ENCODE measurements around the gene SF3B4.
A peak's percentile ranks its signal among the peaks of the same experiment; 100 is the strongest.

Gene SF3B4

DNA sequence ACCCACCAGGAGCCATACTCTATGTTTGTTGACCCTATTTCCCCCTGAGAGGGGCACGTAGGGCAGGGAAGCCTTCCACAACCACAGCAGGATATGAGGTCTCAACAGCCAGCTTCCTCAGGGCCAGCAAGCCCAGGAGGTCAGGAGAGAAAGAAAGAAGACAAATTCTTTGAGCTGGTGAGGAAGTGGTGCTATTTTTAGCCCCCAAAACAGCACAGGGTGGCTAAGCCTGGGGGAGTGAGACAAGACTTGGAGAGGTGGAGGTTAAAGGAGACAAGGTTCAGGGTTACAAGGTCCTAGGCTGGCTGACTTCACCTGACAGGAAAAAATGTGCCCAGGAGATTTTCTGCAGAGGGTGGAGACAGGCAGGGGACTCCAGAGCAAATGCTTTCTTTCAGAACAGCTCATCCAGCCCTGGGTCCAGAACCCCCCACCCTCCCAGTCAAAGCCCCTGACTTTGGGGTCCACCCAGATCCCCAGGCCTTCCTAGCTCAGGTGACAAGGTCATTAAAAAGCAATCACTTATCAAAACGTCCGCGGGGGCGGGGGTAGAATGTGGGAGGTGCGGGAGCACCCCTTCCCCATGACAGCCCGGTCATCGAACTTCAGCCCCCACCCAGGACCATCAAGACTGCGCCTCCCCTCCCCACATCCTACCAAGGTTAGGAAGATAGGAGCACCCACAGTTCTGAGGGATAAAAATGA, 11.3 kb downstream of the SF3B4 start:
- Histone ChIP-seq H4K20me1 (ENCODE audit: control insufficient read depth, insufficient read depth, low read depth, low read length) (no peaks in the 10 kb centered on the region), H3K4me2 (ENCODE audit: low read length) (peak overlapping the region; percentile 18; the same call in 1 of the 2 replicates), H3K27me3 (ENCODE audit: control insufficient read depth, low read length) (peaks cover 23% of the 10 kb centered on the region), H3K9me3 (ENCODE audit: control insufficient read depth, insufficient read depth, low read length) (no peaks in the 10 kb centered on the region), H3K9me2 (replicated peaks; ENCODE audit: control insufficient read depth, low read length) (no peaks in the 10 kb centered on the region), H3K79me2 (ENCODE audit: control insufficient read depth, low read length) (no peaks in the 10 kb centered on the region), H3K4me3 (ENCODE audit: low read length) (no peak overlapping the region), H3F3A (ENCODE audit: control insufficient read depth, insufficient read depth) (peaks cover 9% of the 10 kb centered on the region), H3K36me3 (ENCODE audit: control insufficient read depth, low read length) (no peaks in the 10 kb centered on the region; the same call in 1 of the 2 replicates), H3K4me1 (ENCODE audit: control insufficient read depth, low read length) (peaks cover 21% of the 10 kb centered on the region), H3K27ac (ENCODE audit: low read depth, low read length) (no peak overlapping the region)
- TF ChIP-seq, protein P1, sequence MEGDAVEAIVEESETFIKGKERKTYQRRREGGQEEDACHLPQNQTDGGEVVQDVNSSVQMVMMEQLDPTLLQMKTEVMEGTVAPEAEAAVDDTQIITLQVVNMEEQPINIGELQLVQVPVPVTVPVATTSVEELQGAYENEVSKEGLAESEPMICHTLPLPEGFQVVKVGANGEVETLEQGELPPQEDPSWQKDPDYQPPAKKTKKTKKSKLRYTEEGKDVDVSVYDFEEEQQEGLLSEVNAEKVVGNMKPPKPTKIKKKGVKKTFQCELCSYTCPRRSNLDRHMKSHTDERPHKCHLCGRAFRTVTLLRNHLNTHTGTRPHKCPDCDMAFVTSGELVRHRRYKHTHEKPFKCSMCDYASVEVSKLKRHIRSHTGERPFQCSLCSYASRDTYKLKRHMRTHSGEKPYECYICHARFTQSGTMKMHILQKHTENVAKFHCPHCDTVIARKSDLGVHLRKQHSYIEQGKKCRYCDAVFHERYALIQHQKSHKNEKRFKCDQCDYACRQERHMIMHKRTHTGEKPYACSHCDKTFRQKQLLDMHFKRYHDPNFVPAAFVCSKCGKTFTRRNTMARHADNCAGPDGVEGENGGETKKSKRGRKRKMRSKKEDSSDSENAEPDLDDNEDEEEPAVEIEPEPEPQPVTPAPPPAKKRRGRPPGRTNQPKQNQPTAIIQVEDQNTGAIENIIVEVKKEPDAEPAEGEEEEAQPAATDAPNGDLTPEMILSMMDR (IDR thresholded peaks at IDR 0.05; ENCODE audit: low read depth, low read length, poor library complexity, severe bottlenecking) = no peak
- no peak for TF ChIP-seq EZH2phosphoT487 (IDR thresholded peaks at IDR 0.05; ENCODE audit: borderline replicate concordance, low read length)

DNA sequence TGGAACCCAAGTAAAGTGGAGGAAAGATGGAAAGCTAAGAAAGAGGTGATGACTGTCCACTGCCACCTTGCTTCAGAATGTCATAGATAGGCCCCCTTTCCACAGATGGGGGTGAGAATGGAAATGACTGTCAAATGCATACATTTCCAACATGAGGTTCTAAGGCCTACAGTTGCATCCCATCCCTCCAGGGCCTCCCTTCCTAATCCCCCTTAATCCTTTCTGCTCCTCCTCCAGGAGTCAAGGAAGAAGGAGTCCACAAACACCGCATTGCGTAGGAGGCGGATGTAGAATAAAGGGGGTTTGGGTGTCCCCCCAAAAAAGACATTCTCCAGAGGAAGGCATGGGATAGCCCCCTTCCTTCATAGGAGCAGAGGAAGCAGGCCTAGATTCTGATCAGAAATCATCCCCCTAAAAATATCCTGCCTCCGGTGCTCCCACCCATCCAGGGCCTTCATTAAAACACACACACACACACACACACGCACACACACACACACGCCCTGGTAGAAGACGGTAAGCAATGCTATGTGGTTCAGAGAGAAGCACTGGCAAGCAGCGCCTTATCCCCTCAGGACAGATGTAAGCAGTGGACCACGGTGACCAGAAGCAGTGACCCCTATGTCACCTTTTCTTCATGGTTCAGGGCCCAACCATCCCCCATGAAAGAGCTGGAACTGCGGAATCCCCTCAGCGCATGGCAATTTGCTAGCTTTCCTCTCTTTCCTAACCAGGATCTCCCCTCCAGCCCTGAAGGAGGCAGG, 12.0 kb downstream of the SF3B4 start:
- H3K36me3 ChIP-seq (ENCODE audit: control insufficient read depth, low read length) = no peaks in the 10 kb centered on the region
- no peaks in the 10 kb centered on the region for H4K20me1 ChIP-seq (ENCODE audit: control insufficient read depth, insufficient read depth, low read depth, low read length)
- peaks cover 23% of the 10 kb centered on the region for H3K27me3 ChIP-seq (ENCODE audit: control insufficient read depth, low read length)
- H3K27ac ChIP-seq (ENCODE audit: low read depth, low read length) = no peak overlapping the region
- H3K4me1 ChIP-seq (ENCODE audit: control insufficient read depth, low read length) = peaks cover 21% of the 10 kb centered on the region
- no peaks in the 10 kb centered on the region for H3K9me3 ChIP-seq (ENCODE audit: control insufficient read depth, insufficient read depth, low read length)
- no peak for TF ChIP-seq EZH2phosphoT487 (IDR thresholded peaks at IDR 0.05; ENCODE audit: borderline replicate concordance, low read length)
- TF ChIP-seq, protein P1 (IDR thresholded peaks at IDR 0.05; ENCODE audit: low read depth, low read length, poor library complexity, severe bottlenecking) = no peak
- no peaks in the 10 kb centered on the region for H3K9me2 ChIP-seq (replicated peaks; ENCODE audit: control insufficient read depth, low read length)
- H3K4me3 ChIP-seq (ENCODE audit: low read length) = no peak overlapping the region
- no peaks in the 10 kb centered on the region for H3K79me2 ChIP-seq (ENCODE audit: control insufficient read depth, low read length)
- H3F3A ChIP-seq (ENCODE audit: control insufficient read depth, insufficient read depth) = peaks cover 4% of the 10 kb centered on the region
- 0 out of 2 replicates have a peak overlapping the region, but pooled peaks have one; percentile 18 for H3K4me2 ChIP-seq (ENCODE audit: low read length)

DNA sequence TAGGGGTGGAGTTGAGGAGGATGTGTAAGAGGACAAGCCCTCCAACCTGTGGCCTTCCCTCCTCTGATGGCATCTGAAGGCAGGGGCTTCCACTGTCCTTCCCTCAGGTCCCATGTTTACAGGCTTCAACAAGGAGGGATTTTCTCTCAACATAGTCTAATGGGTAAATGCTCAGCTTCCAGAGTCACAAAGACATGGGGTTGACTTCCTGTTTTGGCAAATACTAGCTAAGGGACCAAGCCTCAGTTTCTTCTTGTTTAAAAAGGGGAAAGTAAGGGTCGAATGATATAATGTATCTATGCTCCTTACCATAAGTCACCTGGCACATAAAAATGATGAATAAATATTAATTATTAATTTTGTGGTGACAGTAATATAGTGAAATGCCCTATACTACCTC, 13.1 kb downstream of the SF3B4 start:
- H3K36me3 ChIP-seq (ENCODE audit: control insufficient read depth, low read length) = no peaks in the 10 kb centered on the region
- no peak overlapping the region for H3K4me3 ChIP-seq (ENCODE audit: low read length)
- peaks cover 28% of the 10 kb centered on the region for H3K27me3 ChIP-seq (ENCODE audit: control insufficient read depth, low read length)
- H3K9me2 ChIP-seq (replicated peaks; ENCODE audit: control insufficient read depth, low read length) = no peaks in the 10 kb centered on the region
- no peak overlapping the region for H3K27ac ChIP-seq (ENCODE audit: low read depth, low read length)
- peaks cover 21% of the 10 kb centered on the region for H3K4me1 ChIP-seq (ENCODE audit: control insufficient read depth, low read length)
- H3F3A ChIP-seq (ENCODE audit: control insufficient read depth, insufficient read depth) = no peaks in the 10 kb centered on the region
- no peaks in the 10 kb centered on the region for H4K20me1 ChIP-seq (ENCODE audit: control insufficient read depth, insufficient read depth, low read depth, low read length)
- H3K9me3 ChIP-seq (ENCODE audit: control insufficient read depth, insufficient read depth, low read length) = no peaks in the 10 kb centered on the region
- no peak overlapping the region for H3K4me2 ChIP-seq (ENCODE audit: low read length)
- TF ChIP-seq EZH2phosphoT487 (IDR thresholded peaks at IDR 0.05; ENCODE audit: borderline replicate concordance, low read length) = no peak
- TF ChIP-seq, protein P1 (IDR thresholded peaks at IDR 0.05; ENCODE audit: low read depth, low read length, poor library complexity, severe bottlenecking) = no peak
- H3K79me2 ChIP-seq (ENCODE audit: control insufficient read depth, low read length) = no peaks in the 10 kb centered on the region
